Activated naive CD4-positive, alpha-beta T cell treated with anti-CD3 and anti-CD28 coated beads, Interleukin-2, amount 50 U/mL, for 72 hours (primary cell): ENCODE results near the gene KIF1B. TPM values are rescaled to one million over a fixed set of nuclear protein-coding genes. Genes with fewer than 3 reads are reported as not detected.
"Not testable (repeated sequence)": the region's sequence is repeated elsewhere in the genome, so short reads cannot be mapped to it uniquely, and the experiment has no call there.

Source experiments
- ATAC-seq, 2 donors: fragments of 150-1000 bp; cut with Tn5 transposase; 2 replicates each; pipeline ENCODE4 v1.10.0; 2021; ENCODE audit warnings: mild to moderate bottlenecking in 2 of 2, moderate library complexity in 2 of 2
- DNase-seq, 2 donors: peaks; one replicate each; pipeline ENCODE4 v3.0.0; 2021 to 2022; ENCODE audit warnings: low spot score in 2 of 2
- H3K27ac Mint-ChIP-seq, 2 donors: one replicate each; pipeline ENCODE4 v1.8.0; 2022; ENCODE audit warnings: mild to moderate bottlenecking in 2 of 2, mixed read lengths in 2 of 2
- H3K36me3 Mint-ChIP-seq, 2 donors: one replicate each; pipeline ENCODE4 v1.8.0; 2022; ENCODE audit warnings: mixed read lengths in 2 of 2
- H3K9me3 Mint-ChIP-seq, 2 donors: one replicate each; pipeline ENCODE4 v1.8.0; 2022; ENCODE audit warnings: mixed read lengths in 2 of 2
- total RNA-seq, 2 donors: library from RNA; stranded (reverse); gene quantifications; one replicate each; pipeline ENCODE4 v1.2.3, GENCODE V29; 2022

The KIF1B gene
- total RNA-seq, 2 donors from 2014 or later = 11.1 to 14.0 TPM

GRCh38 chr1:10216090-10216749 lies 5.8 kb downstream of the KIF1B start:
- Mint-ChIP-seq H3K36me3 (no peaks in the 10 kb centered on the region), H3K27ac (no peak overlapping the region), H3K9me3 (no peaks in the 10 kb centered on the region)
- ATAC-seq (no peak), DNase-seq (no peak)

GRCh38 chr1:10217748-10218441 lies 7.5 kb downstream of the KIF1B start:
- Mint-ChIP-seq H3K27ac (peak overlapping the region in 1 of 2 donors; percentile 24), H3K9me3 (no peaks in the 10 kb centered on the region), H3K36me3 (no peaks in the 10 kb centered on the region)
- ATAC-seq (peak; percentile 24 to 79), DNase-seq (no peak)

GRCh38 chr1:10220200-10220599 lies 9.8 kb downstream of the KIF1B start:
- ATAC-seq (no peak), DNase-seq (no peak)
- Mint-ChIP-seq H3K9me3 (no peaks in the 10 kb centered on the region), H3K27ac (no peak overlapping the region), H3K36me3 (no peaks in the 10 kb centered on the region)

DNA sequence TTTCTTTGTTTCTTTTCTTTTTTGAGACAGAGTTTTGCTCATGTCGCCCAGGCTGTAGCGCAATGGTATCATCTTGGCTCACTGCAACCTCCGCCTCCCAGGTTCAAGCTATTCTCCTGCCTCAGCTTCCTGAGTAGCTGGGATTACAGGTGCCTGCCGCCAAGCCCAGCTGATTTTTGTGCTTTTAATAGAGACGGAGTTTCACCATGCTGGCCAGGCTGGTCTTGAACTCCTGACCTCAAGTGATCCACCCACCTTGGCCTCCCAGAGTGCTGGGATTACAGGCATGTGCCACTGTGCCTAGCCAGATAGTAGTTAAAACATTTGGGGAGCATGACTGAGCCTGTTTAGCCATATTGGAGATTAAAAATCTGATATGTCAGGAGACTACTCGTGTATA lies 10.3 kb downstream of the KIF1B start:
- H3K9me3 Mint-ChIP-seq, ATAC-seq, H3K27ac Mint-ChIP-seq, H3K36me3 Mint-ChIP-seq, DNase-seq: not testable (repeated sequence)

GRCh38 chr1:10225573-10225972 lies 15.2 kb downstream of the KIF1B start:
- no peak overlapping the region for H3K27ac Mint-ChIP-seq
- H3K9me3 Mint-ChIP-seq = no peaks in the 10 kb centered on the region
- ATAC-seq (no peak), DNase-seq (no peak)
- H3K36me3 Mint-ChIP-seq = no peaks in the 10 kb centered on the region

GRCh38 chr1:10228528-10228927 lies 18.2 kb downstream of the KIF1B start:
- ATAC-seq = no peak
- Mint-ChIP-seq H3K27ac (no peak overlapping the region), H3K36me3 (no peaks in the 10 kb centered on the region), H3K9me3 (no peaks in the 10 kb centered on the region)
- no peak for DNase-seq

- no peaks in the 10 kb centered on the region for H3K9me3 Mint-ChIP-seq
- H3K36me3 Mint-ChIP-seq = no peaks in the 10 kb centered on the region
- no peak overlapping the region for H3K27ac Mint-ChIP-seq
- ATAC-seq (no peak), DNase-seq (no peak)
Measured at GRCh38 chr1:10229903-10230302, 19.5 kb downstream of the KIF1B start.

DNA sequence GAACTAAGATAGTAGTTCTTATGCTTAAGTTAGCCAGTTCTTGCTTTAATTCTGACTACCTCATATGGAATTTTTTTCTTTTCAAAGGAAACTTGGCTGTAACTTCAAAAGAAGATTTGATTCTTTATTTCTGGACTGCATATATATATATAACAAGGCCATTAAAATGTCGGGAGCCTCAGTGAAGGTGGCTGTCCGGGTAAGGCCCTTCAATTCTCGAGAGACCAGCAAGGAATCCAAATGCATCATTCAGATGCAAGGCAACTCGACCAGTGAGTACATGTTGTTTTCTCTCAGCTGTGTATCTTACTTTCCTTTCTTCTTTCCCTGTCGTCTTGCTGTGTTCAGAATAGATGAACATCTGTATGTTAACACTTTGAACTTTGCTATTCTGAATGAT lies 21.8 kb downstream of the KIF1B start:
- DNase-seq = no peak
- H3K9me3 Mint-ChIP-seq = no peaks in the 10 kb centered on the region
- no peak for ATAC-seq
- no peak overlapping the region for H3K27ac Mint-ChIP-seq
- no peaks in the 10 kb centered on the region for H3K36me3 Mint-ChIP-seq

DNA sequence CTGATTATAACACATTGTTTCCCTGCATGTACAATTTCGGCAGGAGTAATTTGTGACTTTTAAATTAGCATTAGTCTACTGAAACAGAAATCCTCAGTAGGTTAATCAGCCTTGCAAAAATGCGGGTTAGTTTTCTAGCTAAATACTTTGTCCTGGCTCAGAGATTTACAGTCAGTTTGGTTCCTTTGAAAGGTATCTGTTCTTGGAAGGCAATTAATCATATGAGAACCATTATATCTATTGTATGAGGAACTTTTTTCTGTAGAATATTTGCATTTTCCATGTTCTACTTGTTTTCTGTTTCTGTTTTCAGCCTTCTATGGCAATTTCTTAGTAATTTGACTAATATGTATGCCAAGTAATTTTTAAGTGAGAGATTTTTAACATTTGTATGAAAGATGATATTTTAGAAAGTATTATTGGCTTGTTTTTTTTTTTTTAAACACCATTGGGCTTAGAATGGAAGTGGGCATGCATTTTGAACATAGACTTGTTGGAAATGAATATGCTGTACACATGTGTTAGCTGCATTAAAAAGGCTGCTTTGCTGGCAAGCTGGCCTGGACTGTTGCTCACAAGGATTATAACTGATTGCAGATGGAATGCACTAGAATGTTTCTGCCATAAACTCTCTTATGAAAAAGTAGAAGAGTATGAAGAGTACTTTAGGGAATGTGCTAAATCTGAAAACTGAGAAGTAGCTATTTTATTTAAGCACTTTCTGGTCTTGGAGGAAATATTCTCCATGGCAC lies 26.2 kb downstream of the KIF1B start:
- H3K36me3 Mint-ChIP-seq = no peaks in the 10 kb centered on the region
- DNase-seq = no peak
- H3K27ac Mint-ChIP-seq = no peak overlapping the region
- H3K9me3 Mint-ChIP-seq = no peaks in the 10 kb centered on the region
- peak in 1 of 2 donors; percentile 40 for ATAC-seq

GRCh38 chr1:10237157-10237539 lies 26.8 kb downstream of the KIF1B start:
- H3K36me3 Mint-ChIP-seq = no peaks in the 10 kb centered on the region
- no peaks in the 10 kb centered on the region for H3K9me3 Mint-ChIP-seq
- ATAC-seq (no peak), DNase-seq (no peak)
- H3K27ac Mint-ChIP-seq = no peak overlapping the region

DNA sequence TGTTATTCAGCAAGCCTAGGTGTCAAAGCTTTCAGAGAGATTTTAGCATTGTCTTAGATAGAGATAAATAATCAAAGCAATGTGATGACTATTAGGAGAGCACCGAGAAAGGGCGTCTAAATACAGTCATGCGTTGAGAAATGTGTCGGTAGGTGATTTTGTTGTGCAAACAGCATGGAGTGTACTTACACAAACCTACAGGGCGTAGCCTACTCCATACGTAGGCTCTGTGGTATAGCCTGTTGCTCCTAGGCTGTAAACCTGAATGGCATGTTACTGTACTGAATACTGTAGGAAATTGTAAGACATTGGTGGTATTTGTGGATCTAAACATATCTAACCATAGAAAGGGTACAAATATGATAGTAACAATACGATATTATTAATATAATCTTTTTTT lies 31.8 kb downstream of the KIF1B start:
- DNase-seq (no peak), ATAC-seq (no peak)
- Mint-ChIP-seq H3K9me3 (no peaks in the 10 kb centered on the region), H3K27ac (no peak overlapping the region), H3K36me3 (no peaks in the 10 kb centered on the region)

DNA sequence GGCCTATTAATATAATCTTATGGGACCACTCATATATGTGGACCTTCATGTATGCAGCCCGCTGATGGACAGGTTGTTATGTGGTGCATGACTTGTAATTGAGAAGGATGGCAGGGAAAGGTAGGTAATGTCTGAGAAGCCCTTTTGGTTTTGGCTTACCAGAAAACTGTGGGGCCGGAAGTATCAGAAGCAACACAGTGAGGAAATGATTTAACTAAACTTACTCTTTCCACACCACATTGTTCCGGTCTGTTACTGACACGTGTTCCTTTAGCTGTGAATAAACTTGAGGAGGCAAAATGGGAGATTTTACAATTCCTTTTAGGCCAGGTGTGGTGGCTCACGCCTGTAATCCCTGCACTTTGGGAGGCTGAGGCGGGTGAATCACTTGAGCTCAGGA lies 32.4 kb downstream of the KIF1B start:
- peak in 1 of 2 donors; percentile 43 for ATAC-seq
- DNase-seq = no peak
- no peaks in the 10 kb centered on the region for H3K9me3 Mint-ChIP-seq
- H3K27ac Mint-ChIP-seq = no peak overlapping the region
- H3K36me3 Mint-ChIP-seq = no peaks in the 10 kb centered on the region

DNA sequence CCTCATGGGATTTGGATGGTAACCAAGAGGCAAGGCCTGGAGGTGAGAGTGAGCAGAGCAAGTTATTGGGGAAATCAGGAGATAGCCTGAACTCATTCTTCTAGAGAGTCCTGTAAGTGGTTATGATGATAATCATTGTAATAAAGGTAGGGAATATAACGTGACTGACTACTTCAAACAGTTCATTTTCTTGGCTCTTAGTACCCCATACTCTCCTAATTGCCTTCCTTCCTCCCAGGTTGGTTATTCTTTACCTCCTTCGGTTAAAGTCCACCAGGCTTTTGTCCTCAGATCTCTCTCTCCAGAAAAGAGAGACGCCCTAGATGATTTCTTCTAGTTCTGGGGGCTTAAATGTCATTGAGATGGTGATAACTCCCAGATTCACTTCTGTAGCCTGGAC lies 35.3 kb downstream of the KIF1B start:
- ATAC-seq = no peak

DNA sequence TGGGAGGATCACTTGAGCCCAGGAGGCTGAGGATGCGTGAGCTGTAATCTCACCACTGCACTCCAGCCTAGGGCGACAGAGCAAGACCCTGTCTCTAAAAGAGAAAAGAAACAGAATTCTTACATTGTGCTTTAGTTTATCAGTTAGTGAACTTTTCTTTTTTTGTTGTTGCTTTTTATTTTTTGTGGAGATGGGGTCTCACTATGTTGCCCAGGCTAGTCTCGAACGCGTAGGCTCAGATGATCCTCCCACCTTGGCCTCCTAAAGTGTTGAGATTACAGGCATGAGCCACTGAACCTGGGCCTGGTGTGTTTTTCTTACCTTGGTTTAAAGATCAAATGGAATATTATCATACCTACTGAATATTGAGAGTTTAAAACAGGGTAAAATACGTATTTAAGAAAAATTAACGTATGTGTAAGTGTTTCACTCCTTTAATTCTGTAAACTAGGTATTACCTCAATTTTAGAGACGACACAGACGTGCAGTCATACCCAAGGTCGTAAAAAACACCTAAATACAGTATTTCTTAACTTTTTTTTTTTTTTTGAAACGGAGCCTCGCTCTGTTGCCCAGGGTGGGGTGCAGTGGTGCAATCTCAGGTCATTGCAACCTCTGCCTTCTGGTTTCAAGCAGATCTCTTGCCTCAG lies 39.6 kb downstream of the KIF1B start:
- H3K27ac Mint-ChIP-seq = no peak overlapping the region
- ATAC-seq = no peak
- no peaks in the 10 kb centered on the region for H3K9me3 Mint-ChIP-seq
- no peak for DNase-seq
- H3K36me3 Mint-ChIP-seq = peaks cover 0 to 6% of the 10 kb centered on the region in 2 donors

More for the DNA sequence above, 35.3 kb downstream of the KIF1B start:
- DNase-seq = no peak
- H3K27ac Mint-ChIP-seq = no peak overlapping the region
- no peaks in the 10 kb centered on the region for H3K9me3 Mint-ChIP-seq
- H3K36me3 Mint-ChIP-seq = peaks cover 0 to 6% of the 10 kb centered on the region in 2 donors

GRCh38 chr1:10250663-10251062 lies 40.3 kb downstream of the KIF1B start:
- Mint-ChIP-seq H3K27ac (no peak overlapping the region), H3K36me3 (peaks cover 0 to 6% of the 10 kb centered on the region in 2 donors), H3K9me3 (no peaks in the 10 kb centered on the region)
- ATAC-seq (no peak), DNase-seq (no peak)

DNA sequence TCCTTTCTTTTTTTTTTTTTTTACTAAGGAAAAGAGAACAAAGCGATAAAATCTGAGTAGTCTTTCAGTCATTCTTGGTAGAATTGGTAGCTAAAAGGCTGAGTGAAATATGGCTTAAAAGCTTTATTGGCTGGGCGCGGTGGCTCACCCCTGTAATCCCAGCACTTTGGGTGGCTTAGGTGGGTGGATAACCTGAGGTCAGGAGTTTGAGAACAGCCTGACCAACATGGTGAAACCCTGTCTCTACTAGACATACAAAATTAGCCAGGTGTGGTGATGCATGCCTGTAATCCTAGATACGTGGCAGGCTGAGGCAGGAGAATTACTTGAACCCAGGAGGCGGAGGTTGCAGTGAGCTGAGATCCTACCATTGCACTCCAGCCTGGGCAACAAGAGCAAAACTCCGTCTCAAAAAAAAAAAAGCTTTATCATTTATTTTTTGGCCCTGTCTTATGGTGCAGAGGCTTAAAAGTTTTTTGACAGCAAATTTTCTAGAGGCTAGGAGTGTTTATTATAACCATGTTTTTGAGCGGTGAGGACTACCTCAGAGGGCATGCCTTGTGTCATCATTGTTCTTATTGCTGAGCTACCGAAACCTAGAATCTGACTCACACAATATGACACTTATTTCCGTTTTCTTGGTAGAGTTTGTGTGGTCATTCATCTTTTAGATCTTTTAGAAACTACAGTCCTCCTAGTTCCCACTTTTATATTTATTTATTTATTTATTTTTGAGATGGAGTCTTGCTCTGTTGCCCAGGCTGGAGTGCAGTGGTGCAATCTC lies 41.1 kb downstream of the KIF1B start:
- ATAC-seq = peak; percentile 75 to 80

More for the DNA sequence above, 41.1 kb downstream of the KIF1B start:
- DNase-seq, H3K27ac Mint-ChIP-seq, H3K9me3 Mint-ChIP-seq, H3K36me3 Mint-ChIP-seq: not testable (repeated sequence)
